NCI-H2081 (cell line): Measurements from ENCODE around the gene LSAMP.

Experiments used
- DNase-seq, 2 experiments: peaks; one replicate each; lab custom pipeline; 2025; lab: John Stamatoyannopoulos, UW

Gene LSAMP

GRCh38 chr3:115839246-115839645 is 606.0 kb downstream of the LSAMP start:
- no peak for DNase-seq

GRCh38 chr3:115838786-115839185 is 606.5 kb downstream of the LSAMP start:
- DNase-seq = no peak

- peak; percentile 9 to 16 for DNase-seq
Observed at GRCh38 chr3:115836944-115837343, 608.3 kb downstream of the LSAMP start.

GRCh38 chr3:115835946-115836345 is 609.3 kb downstream of the LSAMP start:
- no peak for DNase-seq

GRCh38 chr3:115834068-115834467 is 611.2 kb downstream of the LSAMP start:
- no peak for DNase-seq

GRCh38 chr3:115833074-115833473 is 612.2 kb downstream of the LSAMP start:
- DNase-seq = no peak

- DNase-seq = no peak
Observed at GRCh38 chr3:115832265-115832664, 613.0 kb downstream of the LSAMP start.

- DNase-seq = no peak
Observed at GRCh38 chr3:115831864-115832263, 613.4 kb downstream of the LSAMP start.

- no peak for DNase-seq
Observed at GRCh38 chr3:115830764-115831395, 614.4 kb downstream of the LSAMP start.

GRCh38 chr3:115828401-115828800 is 616.9 kb downstream of the LSAMP start:
- no peak for DNase-seq

- DNase-seq = no peak
Observed at GRCh38 chr3:115827495-115827894, 617.8 kb downstream of the LSAMP start.

- no peak for DNase-seq
Observed at GRCh38 chr3:115825046-115825445, 620.2 kb downstream of the LSAMP start.

- DNase-seq = no peak
Observed at GRCh38 chr3:115823083-115823482, 622.2 kb downstream of the LSAMP start.

- DNase-seq = no peak
Observed at GRCh38 chr3:115822579-115822978, 622.7 kb downstream of the LSAMP start.

GRCh38 chr3:115819785-115820384 is 625.4 kb downstream of the LSAMP start:
- peak; percentile 77 to 82 for DNase-seq

- DNase-seq = peak; percentile 66 to 68
Observed at GRCh38 chr3:115814778-115815380, 630.4 kb downstream of the LSAMP start.

GRCh38 chr3:115814006-115814405 is 631.3 kb downstream of the LSAMP start:
- DNase-seq = no peak

- no peak for DNase-seq
Observed at GRCh38 chr3:115808816-115809215, 636.5 kb downstream of the LSAMP start.

GRCh38 chr3:115808244-115808643 is 637.0 kb downstream of the LSAMP start:
- no peak for DNase-seq

GRCh38 chr3:115806501-115806900 is 638.8 kb downstream of the LSAMP start:
- DNase-seq = no peak

- DNase-seq = no peak
Observed at GRCh38 chr3:115805520-115805919, 639.8 kb downstream of the LSAMP start.

GRCh38 chr3:115804713-115805119 is 640.6 kb downstream of the LSAMP start:
- DNase-seq = no peak

GRCh38 chr3:115804200-115804599 is 641.1 kb downstream of the LSAMP start:
- no peak for DNase-seq

- DNase-seq = no peak
Observed at GRCh38 chr3:115803661-115804060, 641.6 kb downstream of the LSAMP start.
